ENCODE results near the gene PLEK.
A peak's percentile ranks its signal among the peaks of the same experiment; 100 is the strongest.

Gene PLEK

GRCh38 chr2:68336192-68336591 lies 28.9 kb upstream of the PLEK start:
- TF ChIP-seq TSHZ2 (CRISPR knock-in tag; IDR thresholded peaks at IDR 0.05) (no peak), ISL1 (CRISPR knock-in tag; IDR thresholded peaks at IDR 0.05) (peak; percentile 34)
- no peak for ATAC-seq

GRCh38 chr2:68340226-68341061 lies 24.6 kb upstream of the PLEK start:
- TF ChIP-seq ZFP3 (CRISPR knock-in tag; IDR thresholded peaks at IDR 0.05) (no peak), CREB5 (CRISPR knock-in tag; IDR thresholded peaks at IDR 0.05; ENCODE audit: low read depth) (no peak), TOX (CRISPR knock-in tag; IDR thresholded peaks at IDR 0.05; ENCODE audit: borderline replicate concordance) (no peak), ZFP30 (CRISPR knock-in tag; IDR thresholded peaks at IDR 0.05) (no peak), PPARA (CRISPR knock-in tag; IDR thresholded peaks at IDR 0.05; ENCODE audit: borderline replicate concordance) (no peak)
- no peak for ATAC-seq

GRCh38 chr2:68341062-68341329 lies 24.1 kb upstream of the PLEK start:
- no peak for TF ChIP-seq TCF4 (CRISPR knock-in tag; IDR thresholded peaks at IDR 0.05; ENCODE audit: borderline replicate concordance)
- TF ChIP-seq ZFP30 (CRISPR knock-in tag; IDR thresholded peaks at IDR 0.05): no peak
- no peak for TF ChIP-seq POU6F1 (CRISPR knock-in tag; IDR thresholded peaks at IDR 0.05; ENCODE audit: borderline replicate concordance, low read depth)
- TF ChIP-seq PATZ1 (CRISPR knock-in tag; IDR thresholded peaks at IDR 0.05; ENCODE audit: borderline replicate concordance): no peak
- TF ChIP-seq ZC3H10 (CRISPR knock-in tag; IDR thresholded peaks at IDR 0.05): no peak
- no peak for TF ChIP-seq TOX (CRISPR knock-in tag; IDR thresholded peaks at IDR 0.05; ENCODE audit: borderline replicate concordance)
- TF ChIP-seq ESRRG (CRISPR knock-in tag; IDR thresholded peaks at IDR 0.05): no peak
- ATAC-seq: no peak

- ATAC-seq: no peak
- TF ChIP-seq BACH2 (CRISPR knock-in tag; IDR thresholded peaks at IDR 0.05; ENCODE audit: borderline replicate concordance): no peak
- TF ChIP-seq ESRRG (CRISPR knock-in tag; IDR thresholded peaks at IDR 0.05): no peak
- no peak for TF ChIP-seq ARNTL (CRISPR knock-in tag; IDR thresholded peaks at IDR 0.05; ENCODE audit: borderline replicate concordance, low read depth)
- TF ChIP-seq GLIS3 (CRISPR knock-in tag; IDR thresholded peaks at IDR 0.05): no peak
- no peak for TF ChIP-seq TCF4 (CRISPR knock-in tag; IDR thresholded peaks at IDR 0.05; ENCODE audit: borderline replicate concordance)
- TF ChIP-seq ZNF565 (CRISPR knock-in tag; conservative IDR thresholded peaks at IDR 0.05; ENCODE audit: low read depth): no peak
- no peak for TF ChIP-seq OSR1 (CRISPR knock-in tag; IDR thresholded peaks at IDR 0.05)
Measured at GRCh38 chr2:68341583-68341982, 23.5 kb upstream of the PLEK start.

- no peak for ATAC-seq
- TF ChIP-seq ZFP3 (CRISPR knock-in tag; IDR thresholded peaks at IDR 0.05) (no peak), CSRNP3 (CRISPR knock-in tag; IDR thresholded peaks at IDR 0.05) (no peak), TCF4 (CRISPR knock-in tag; IDR thresholded peaks at IDR 0.05; ENCODE audit: borderline replicate concordance) (no peak), CSDC2 (CRISPR knock-in tag; IDR thresholded peaks at IDR 0.05) (no peak), ZFP30 (CRISPR knock-in tag; IDR thresholded peaks at IDR 0.05) (no peak), TSHZ2 (CRISPR knock-in tag; IDR thresholded peaks at IDR 0.05) (no peak), BACH2 (CRISPR knock-in tag; IDR thresholded peaks at IDR 0.05; ENCODE audit: borderline replicate concordance) (no peak), SNAI2 (CRISPR knock-in tag; IDR thresholded peaks at IDR 0.05) (no peak), CREB5 (CRISPR knock-in tag; IDR thresholded peaks at IDR 0.05; ENCODE audit: low read depth) (no peak), ESRRG (CRISPR knock-in tag; IDR thresholded peaks at IDR 0.05) (no peak)
Measured at GRCh38 chr2:68342470-68342869, 22.6 kb upstream of the PLEK start.

Data from SK-N-SH treated with all-trans-retinoic acid at 6 μM for 48 hours (cell line).